OCI-LY7 (cell line): ENCODE data around the gene HINT2.

ENCODE experiments used
- EZH2phosphoT487 ChIP-seq: fragments of 200-600 bp; sonication (generic); IDR thresholded peaks from 2 replicates; pipeline ENCODE4 v1.6.1; 2018; ENCODE audit warnings: low read depth, borderline replicate concordance, mild to moderate bottlenecking, mixed run types, antibody characterized with exemption, low read length, moderate library complexity, mixed read lengths
- TF ChIP-seq, protein P1 (sequence below): fragments of 200-600 bp; sonication (generic); conservative IDR thresholded peaks from 2 replicates; pipeline ENCODE4 v1.5.1; 2014; ENCODE audit warnings: mild to moderate bottlenecking, antibody characterized with exemption, low read length, moderate library complexity, mixed read lengths

- TF ChIP-seq, protein P1, sequence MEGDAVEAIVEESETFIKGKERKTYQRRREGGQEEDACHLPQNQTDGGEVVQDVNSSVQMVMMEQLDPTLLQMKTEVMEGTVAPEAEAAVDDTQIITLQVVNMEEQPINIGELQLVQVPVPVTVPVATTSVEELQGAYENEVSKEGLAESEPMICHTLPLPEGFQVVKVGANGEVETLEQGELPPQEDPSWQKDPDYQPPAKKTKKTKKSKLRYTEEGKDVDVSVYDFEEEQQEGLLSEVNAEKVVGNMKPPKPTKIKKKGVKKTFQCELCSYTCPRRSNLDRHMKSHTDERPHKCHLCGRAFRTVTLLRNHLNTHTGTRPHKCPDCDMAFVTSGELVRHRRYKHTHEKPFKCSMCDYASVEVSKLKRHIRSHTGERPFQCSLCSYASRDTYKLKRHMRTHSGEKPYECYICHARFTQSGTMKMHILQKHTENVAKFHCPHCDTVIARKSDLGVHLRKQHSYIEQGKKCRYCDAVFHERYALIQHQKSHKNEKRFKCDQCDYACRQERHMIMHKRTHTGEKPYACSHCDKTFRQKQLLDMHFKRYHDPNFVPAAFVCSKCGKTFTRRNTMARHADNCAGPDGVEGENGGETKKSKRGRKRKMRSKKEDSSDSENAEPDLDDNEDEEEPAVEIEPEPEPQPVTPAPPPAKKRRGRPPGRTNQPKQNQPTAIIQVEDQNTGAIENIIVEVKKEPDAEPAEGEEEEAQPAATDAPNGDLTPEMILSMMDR, result no peak
- TF ChIP-seq EZH2phosphoT487, result no peak
Observed at GRCh38 chr9:35858458-35858857, 43.6 kb upstream of the HINT2 start.
